Dendritic cell treated with granulocyte-macrophage colony-stimulating factor and Interleukin-4, amounts not matched to agents 40 ng/mL and 50 ng/mL, for 4 days (primary cell): ENCODE results near the gene FXYD4.
"Not testable (repeated sequence)": the region's sequence is repeated elsewhere in the genome, so short reads cannot be mapped to it uniquely, and the experiment has no call there.

Experiments used
- H3K27ac Mint-ChIP-seq: one replicate; pipeline ENCODE4 v1.8.0; 2022; ENCODE audit warnings: mild to moderate bottlenecking, mixed read lengths
- H3K27me3 Mint-ChIP-seq: one replicate; pipeline ENCODE4 v1.8.0; 2022; ENCODE audit warnings: mild to moderate bottlenecking, mixed read lengths
- H3K36me3 Mint-ChIP-seq: one replicate; pipeline ENCODE4 v1.8.0; 2022; ENCODE audit warnings: low read depth, mixed read lengths
- H3K4me1 Mint-ChIP-seq: one replicate; pipeline ENCODE4 v1.8.0; 2022; ENCODE audit warnings: low read depth, mixed read lengths
- H3K4me3 Mint-ChIP-seq: one replicate; pipeline ENCODE4 v1.8.0; 2022; ENCODE audit warnings: mild to moderate bottlenecking, moderate library complexity, mixed read lengths
- H3K9me3 Mint-ChIP-seq: one replicate; pipeline ENCODE4 v1.8.0; 2022; ENCODE audit warnings: mixed read lengths
- intact Hi-C: fragments of 100-400 bp; cut with micrococcal nuclease; formaldehyde crosslinking; loops from one replicate; pipeline ENCODE4 v1.15.0; 2022

FXYD4 gene

GRCh38 chr10:43411536-43411935 lies 40.1 kb downstream of the FXYD4 start:
- Mint-ChIP-seq H3K27ac (no peak overlapping the region), H3K27me3 (no peaks in the 10 kb centered on the region), H3K9me3 (no peaks in the 10 kb centered on the region), H3K4me1 (peaks cover 27% of the 10 kb centered on the region), H3K36me3 (peaks cover 26% of the 10 kb centered on the region), H3K4me3 (no peak overlapping the region)
- intact Hi-C loops = no loop called here

GRCh38 chr10:43415544-43415943 lies 44.1 kb downstream of the FXYD4 start:
- Mint-ChIP-seq H3K27ac (no peak overlapping the region), H3K9me3 (no peaks in the 10 kb centered on the region), H3K36me3 (no peaks in the 10 kb centered on the region), H3K4me3 (no peak overlapping the region), H3K4me1 (peaks cover 37% of the 10 kb centered on the region), H3K27me3 (no peaks in the 10 kb centered on the region)
- intact Hi-C loops = no loop called here

- H3K9me3 Mint-ChIP-seq = no peaks in the 10 kb centered on the region
- no peaks in the 10 kb centered on the region for H3K27me3 Mint-ChIP-seq
- intact Hi-C loops = no loop called here
- peak overlapping the region; percentile 55 for H3K4me3 Mint-ChIP-seq
- H3K27ac Mint-ChIP-seq = peak overlapping the region; percentile 92
- peaks cover 42% of the 10 kb centered on the region for H3K4me1 Mint-ChIP-seq
- no peaks in the 10 kb centered on the region for H3K36me3 Mint-ChIP-seq
Observed at GRCh38 chr10:43417950-43418768, 46.7 kb downstream of the FXYD4 start.

- peaks cover 36% of the 10 kb centered on the region for H3K4me1 Mint-ChIP-seq
- H3K27ac Mint-ChIP-seq = peak overlapping the region; percentile 100
- no peaks in the 10 kb centered on the region for H3K9me3 Mint-ChIP-seq
- no peaks in the 10 kb centered on the region for H3K27me3 Mint-ChIP-seq
- peak overlapping the region; percentile 89 for H3K4me3 Mint-ChIP-seq
- intact Hi-C loops = loop anchor here (1.0 kb wide), 2 partner anchors 11 to 16 kb away; partner anchors contain the start of gene HNRNPF
- H3K36me3 Mint-ChIP-seq = no peaks in the 10 kb centered on the region
Observed at GRCh38 chr10:43419997-43420368, 48.5 kb downstream of the FXYD4 start.

GRCh38 chr10:43420369-43421200 lies 49.1 kb downstream of the FXYD4 start:
- Mint-ChIP-seq H3K36me3 (no peaks in the 10 kb centered on the region), H3K4me1 (peaks cover 36% of the 10 kb centered on the region), H3K9me3 (no peaks in the 10 kb centered on the region), H3K27ac (peak overlapping the region; percentile 100), H3K4me3 (peak overlapping the region; percentile 89), H3K27me3 (no peaks in the 10 kb centered on the region)
- intact Hi-C loops = loop anchor here (1.0 kb wide), 2 partner anchors 11 to 16 kb away; partner anchors contain the start of gene HNRNPF

- Mint-ChIP-seq H3K4me3 (peak overlapping the region; percentile 89), H3K27ac (peak overlapping the region; percentile 100), H3K27me3 (no peaks in the 10 kb centered on the region), H3K9me3 (no peaks in the 10 kb centered on the region), H3K4me1 (peaks cover 36% of the 10 kb centered on the region), H3K36me3 (no peaks in the 10 kb centered on the region)
- intact Hi-C loops = no loop called here
Observed at GRCh38 chr10:43421201-43421507, 49.7 kb downstream of the FXYD4 start.

GRCh38 chr10:43421519-43421918 lies 50.1 kb downstream of the FXYD4 start:
- no peaks in the 10 kb centered on the region for H3K36me3 Mint-ChIP-seq
- peaks cover 36% of the 10 kb centered on the region for H3K4me1 Mint-ChIP-seq
- intact Hi-C loops = no loop called here
- H3K27ac Mint-ChIP-seq = peak overlapping the region; percentile 100
- no peaks in the 10 kb centered on the region for H3K27me3 Mint-ChIP-seq
- no peak overlapping the region for H3K4me3 Mint-ChIP-seq
- H3K9me3 Mint-ChIP-seq = no peaks in the 10 kb centered on the region

- H3K36me3 Mint-ChIP-seq, H3K27me3 Mint-ChIP-seq, H3K9me3 Mint-ChIP-seq, H3K4me3 Mint-ChIP-seq, intact Hi-C loops: not testable (repeated sequence)
- Mint-ChIP-seq H3K4me1 (peaks cover 36% of the 10 kb centered on the region), H3K27ac (peak overlapping the region; percentile 100)
Observed at GRCh38 chr10:43421944-43422343, 50.5 kb downstream of the FXYD4 start.

- Mint-ChIP-seq H3K36me3 (no peaks in the 10 kb centered on the region), H3K27me3 (no peaks in the 10 kb centered on the region), H3K4me1 (peaks cover 20% of the 10 kb centered on the region), H3K27ac (no peak overlapping the region), H3K9me3 (no peaks in the 10 kb centered on the region), H3K4me3 (no peak overlapping the region)
- intact Hi-C loops = no loop called here
Observed at GRCh38 chr10:43424416-43424815, 53.0 kb downstream of the FXYD4 start.
